Activated naive CD4-positive, alpha-beta T cell treated with anti-CD3 and anti-CD28 coated beads, Interleukin-2, amount 50 U/mL, for 16 hours (primary cell): ENCODE results near the gene TTC32.

ENCODE experiments used
- DNase-seq: peaks from one replicate; pipeline ENCODE4 v3.0.0-alpha.2; 2020

Gene TTC32

DNA sequence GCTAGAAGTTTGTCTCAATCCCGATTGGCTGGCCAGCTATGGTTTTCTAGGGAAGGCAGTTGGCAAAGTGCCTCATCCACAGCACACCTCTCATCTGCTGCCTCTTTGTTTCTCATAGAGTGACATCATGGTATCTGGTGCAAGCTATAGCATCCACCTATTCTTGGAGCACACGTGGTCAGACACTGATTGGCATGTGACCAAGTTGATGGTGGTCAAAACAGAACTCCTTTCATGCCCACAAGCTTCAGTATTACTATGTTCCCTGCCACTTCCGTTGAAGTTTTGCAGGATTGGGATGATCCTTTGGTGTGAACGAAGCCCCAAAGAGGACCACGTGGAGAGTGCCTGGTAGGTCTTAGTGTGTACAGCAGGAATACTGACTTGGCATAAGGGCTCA, 28.8 kb downstream of the TTC32 start:
- no peak for DNase-seq

DNA sequence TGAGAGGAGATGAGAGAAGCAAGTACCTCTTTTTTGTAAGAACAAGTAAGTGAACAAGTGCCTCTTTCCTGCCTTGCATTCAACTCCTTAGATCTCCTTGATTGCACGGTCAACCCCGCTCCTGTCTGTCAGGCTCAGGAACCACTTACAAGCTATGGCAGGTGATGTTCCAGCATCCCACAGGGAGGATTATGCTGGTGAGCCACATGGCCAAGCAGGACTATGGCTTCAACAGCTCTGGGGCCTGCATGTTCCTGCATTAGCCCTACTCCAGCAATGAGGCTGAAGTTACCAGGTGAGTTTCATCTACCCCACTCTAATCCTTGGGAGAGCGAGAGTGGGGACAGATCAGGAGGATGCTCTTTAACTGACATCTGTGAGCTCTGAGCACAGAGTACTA, 29.5 kb downstream of the TTC32 start:
- DNase-seq: no peak

DNA sequence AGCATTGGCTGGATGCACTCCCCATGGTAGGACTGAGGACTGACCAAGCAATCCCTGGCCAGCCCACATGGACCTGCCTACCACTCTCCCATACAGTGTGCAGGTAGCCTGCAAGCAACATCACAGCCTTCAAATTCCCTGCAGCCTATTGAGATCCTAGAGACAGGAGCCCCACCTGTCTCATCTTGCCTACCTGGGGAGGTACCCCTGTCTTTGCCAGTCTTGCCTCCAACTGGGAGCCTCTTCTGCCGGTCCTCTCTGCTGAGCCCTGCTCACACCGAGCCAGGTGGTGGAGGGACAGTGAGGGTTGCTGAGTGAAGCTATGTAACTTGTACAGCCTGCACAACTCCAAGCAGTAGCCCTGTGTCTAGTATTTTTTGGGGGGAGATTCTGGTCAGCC, 29.9 kb downstream of the TTC32 start:
- no peak for DNase-seq

DNA sequence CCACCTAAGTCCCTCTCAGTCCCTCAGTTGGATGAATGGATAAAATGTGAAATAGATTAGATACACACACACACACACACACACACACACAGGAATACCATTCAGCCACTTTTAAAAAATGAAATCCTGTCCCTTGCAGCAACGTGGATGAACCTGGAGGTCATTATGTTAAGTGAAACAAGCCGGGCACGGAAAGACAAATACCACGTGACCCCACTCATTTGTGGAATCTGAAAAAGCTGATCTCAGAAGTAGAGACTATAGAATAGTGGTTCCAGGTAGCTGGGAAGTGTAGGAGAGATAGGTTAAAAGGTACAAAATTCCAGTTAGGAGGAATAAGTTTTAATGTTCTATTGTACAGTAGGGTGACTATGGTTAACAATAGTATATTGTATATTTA, 31.0 kb downstream of the TTC32 start:
- DNase-seq: no peak

DNA sequence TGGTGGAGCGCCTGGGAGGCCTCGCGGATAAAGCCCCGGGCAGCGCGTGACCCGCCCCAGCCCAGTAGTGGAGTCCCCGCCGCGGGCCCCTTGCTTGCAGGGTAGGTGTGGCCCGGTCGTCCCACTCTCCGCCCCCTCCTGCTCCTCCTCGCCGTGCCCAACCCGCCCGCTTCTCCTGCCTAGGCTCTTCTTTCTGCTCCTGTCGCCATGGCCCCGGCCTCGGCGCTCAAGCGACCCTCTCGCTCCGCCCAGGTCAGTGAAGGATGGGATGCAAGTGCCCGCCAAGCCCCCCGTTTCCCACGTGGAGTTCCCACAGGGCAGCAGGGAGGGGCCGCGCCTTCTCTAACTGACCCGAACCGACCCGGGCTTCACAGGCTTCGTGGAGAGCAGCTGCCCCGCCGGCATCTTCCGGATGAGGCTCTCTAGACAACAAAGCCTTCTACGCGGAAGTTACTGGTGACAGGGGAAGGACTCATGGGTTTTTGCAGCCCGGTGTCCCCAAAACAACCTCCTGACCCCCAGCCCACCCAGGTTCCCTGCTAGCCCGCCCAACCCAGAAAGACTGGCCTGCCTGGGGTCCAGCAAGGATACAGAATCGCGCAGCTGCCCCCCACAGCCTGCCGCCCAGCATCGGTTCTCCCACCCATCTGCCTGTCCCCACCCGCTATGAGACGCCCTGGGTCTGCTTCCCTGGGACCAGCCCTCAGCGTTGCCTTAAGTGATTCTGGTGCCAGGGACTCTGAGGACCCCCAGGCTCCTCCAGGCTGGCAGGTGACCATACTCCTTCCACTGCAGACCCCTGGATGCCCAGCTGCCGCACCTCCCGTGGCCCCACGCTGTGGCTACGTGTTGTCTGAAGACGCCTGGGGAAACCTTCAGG, 32.8 kb downstream of the TTC32 start:
- peak; percentile 67 for DNase-seq

DNA sequence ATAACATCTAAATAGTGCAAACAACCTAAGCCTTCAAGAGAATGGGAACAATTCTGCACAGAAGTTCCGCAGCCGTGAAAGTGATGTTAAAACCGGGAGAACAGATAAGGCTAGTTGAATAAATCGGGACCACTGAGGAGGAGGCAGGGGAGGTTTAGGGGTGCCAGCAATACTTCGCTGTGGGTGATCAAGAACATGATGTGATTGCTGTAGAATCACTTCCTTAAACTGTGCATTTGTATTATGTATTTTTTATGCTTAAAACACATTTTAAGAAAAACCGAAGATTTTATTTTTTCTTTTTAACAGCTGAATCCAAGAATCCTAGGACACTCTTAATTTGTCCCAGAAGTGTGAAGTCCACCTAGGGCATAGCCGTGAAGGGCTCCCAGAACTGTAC, 33.6 kb downstream of the TTC32 start:
- DNase-seq: no peak

DNA sequence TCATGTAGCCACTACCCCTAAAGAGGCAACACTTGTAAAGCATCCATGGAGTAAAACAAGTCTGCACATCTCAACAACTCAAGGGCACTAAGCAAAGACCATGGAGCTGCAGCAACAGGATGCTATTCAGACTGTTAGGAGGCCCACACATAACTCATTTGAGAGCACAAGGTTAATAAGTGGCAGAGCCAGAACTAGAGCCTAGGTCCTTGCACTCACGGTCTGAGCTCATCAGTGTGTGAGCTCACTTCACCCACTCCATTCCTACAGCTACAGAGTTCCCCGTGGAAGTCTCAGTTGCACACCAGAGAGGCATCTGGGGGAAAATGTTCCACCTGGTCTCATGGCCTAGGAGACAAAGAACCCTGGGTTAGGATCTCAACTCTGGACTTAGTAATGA, 35.0 kb downstream of the TTC32 start:
- DNase-seq: no peak

DNA sequence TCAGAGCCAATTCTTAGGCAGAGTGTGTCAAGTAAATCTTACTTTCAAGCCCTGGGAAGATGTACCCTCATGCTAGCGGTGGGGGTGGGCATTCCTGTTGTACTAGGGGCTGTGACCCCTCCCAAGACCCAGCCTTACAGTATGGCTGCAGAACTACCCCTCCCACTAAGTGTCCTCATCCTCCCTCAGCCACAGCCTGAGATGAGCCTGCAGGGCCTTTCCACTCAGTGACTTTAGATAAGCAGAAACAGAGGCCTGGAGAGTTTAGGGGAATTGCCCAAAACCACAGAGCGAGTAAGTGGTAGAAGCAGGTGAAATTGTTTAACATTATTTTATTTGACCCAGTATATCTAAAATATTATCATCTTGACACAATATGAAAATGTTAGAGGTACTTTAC, 36.6 kb downstream of the TTC32 start:
- DNase-seq: no peak

DNA sequence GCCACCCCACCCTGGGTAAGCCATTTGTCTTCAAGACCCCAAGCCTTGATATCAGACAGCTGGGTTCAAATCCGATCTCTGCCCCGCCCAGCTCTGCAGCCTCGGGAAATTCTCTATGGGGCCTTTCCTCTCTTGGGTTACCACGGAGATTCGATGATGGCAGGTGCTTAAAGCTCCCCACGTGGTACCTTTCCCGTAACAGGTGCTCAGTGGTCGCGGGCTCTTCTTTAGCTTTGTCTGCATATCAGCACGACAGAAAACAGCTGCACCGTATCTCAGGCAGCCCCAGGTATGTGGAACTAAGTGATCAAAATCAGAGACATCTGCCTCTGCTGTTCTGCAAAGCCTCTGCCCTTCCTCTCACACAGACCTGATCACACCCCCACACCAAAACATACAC, 37.4 kb downstream of the TTC32 start:
- DNase-seq: no peak

DNA sequence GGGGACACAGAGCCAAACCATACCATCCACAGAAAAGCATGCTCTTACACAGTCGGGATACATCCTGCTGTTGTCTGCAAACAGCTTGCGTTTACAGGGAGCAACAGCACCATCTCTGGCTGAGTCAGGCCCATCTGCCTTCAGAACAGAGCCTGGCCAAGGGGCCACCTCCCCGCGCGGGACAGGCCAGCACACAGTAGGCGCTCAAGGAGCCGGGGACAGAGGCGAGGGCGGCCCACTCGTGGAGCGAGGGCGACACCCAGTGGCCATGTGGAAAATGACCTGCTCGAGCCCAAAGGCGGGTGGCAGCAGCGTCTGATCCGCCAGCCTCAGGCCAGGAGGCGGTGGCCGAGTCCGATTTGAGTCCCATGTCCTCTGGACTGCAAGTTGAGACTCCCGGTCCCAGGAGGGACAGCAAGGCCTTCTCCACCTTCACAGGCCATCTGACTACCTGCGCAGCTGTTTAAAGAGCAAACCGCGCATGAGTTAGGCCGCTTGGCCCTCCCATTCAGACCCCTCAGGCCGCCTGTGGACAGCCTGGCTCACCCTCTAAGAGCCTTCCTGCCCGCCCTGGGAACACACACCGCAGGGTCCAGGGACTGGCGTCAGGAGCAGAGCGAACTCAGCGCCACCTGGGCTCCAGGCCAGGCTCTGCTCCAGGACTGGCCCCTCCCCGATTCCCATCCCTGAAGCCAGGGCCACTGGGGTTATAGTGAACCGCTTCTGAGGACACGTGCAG, 38.3 kb downstream of the TTC32 start:
- DNase-seq: peak; percentile 64

DNA sequence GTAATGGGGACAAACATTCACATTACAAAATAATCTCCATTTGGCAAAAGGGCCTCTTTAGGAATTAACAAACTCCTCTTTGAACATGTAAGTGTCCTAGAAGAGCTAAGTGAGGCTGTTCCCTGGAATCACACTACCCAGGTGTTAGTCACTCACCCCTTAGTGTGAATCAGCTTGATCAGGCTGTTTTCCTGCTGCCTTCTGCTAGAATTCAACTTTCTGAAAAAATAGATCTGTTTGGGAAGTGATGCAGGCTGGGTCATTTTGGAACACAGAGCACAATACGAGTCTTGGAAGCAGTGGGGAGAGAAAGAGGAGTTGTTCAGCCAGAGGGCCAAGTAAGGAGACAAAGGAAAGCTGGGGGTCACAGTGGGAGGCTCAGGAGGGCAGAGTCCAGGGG, 40.0 kb downstream of the TTC32 start:
- no peak for DNase-seq

DNA sequence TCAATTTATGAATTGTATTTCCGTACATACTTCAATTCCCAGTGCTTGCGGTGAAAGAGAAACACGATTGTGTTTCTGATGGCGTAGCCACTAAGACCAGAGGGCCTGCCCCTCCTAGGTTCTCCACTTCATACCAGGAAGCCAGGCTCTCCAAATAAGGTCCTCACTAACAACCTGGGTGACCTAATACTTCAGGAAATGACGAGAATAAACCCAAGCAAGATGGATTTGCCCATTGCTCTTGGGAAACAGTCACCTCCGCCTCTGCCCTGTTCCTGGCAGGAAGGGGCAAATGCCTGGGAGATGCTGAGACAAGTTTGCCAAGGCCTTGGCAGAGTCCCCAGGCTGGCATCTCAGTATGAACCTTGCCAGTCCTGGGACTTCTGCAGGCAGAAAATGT, 41.8 kb downstream of the TTC32 start:
- no peak for DNase-seq

DNA sequence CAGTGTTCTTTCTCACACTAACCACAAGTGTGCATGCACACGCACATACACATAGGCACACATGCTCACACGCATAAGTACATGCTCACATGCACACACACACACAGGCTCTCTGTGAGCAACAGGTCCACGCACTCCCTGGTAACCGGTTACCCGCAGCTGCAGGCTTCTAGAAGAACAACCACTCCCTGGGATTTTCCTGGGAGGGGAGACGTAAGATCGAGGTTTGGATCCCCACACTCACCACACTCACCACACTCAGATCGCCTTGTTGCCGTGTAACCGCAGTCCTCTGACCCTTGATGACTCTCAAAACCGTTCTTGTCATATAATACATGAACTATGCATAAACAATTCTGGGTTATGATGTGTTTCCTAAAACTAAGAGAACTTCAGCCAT, 42.2 kb downstream of the TTC32 start:
- no peak for DNase-seq

DNA sequence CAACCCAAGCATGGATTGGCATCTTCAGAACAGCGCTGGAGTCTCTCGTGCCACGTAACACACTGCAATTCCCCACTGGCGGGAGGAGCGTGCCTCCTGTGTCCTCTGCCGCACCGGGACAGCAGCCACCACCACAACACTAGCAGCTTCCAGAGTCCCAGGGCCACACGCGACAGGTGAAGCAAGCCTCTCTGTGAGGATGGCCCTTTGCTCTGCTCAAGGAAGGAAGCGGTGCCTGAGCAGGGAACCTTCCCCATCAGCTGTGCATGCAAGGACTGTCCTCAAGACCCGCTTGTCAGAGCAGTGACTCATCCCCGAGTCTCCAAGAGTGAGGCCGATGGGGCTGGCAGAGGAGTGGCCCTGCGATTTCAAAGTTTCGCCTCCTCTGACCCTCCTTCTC, 44.0 kb downstream of the TTC32 start:
- DNase-seq: no peak

DNA sequence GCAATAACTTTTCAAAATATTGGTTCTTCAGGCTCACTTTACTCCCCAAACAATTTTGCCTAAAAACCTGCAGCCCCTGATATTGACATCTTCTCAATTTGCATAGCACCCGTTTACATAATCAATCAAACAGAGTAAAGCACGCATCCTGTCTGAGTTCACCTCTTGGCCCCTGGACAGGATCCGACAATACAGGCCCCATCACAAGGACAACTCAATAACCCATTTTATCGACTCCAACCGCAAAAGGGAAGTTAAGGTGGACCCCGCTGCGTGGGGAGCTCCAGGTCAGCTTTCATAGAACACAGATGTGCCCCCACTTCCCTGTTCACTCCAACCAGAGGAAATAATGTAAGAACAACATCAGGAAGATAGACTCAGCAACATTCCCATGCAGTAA, 44.7 kb downstream of the TTC32 start:
- DNase-seq: no peak

DNA sequence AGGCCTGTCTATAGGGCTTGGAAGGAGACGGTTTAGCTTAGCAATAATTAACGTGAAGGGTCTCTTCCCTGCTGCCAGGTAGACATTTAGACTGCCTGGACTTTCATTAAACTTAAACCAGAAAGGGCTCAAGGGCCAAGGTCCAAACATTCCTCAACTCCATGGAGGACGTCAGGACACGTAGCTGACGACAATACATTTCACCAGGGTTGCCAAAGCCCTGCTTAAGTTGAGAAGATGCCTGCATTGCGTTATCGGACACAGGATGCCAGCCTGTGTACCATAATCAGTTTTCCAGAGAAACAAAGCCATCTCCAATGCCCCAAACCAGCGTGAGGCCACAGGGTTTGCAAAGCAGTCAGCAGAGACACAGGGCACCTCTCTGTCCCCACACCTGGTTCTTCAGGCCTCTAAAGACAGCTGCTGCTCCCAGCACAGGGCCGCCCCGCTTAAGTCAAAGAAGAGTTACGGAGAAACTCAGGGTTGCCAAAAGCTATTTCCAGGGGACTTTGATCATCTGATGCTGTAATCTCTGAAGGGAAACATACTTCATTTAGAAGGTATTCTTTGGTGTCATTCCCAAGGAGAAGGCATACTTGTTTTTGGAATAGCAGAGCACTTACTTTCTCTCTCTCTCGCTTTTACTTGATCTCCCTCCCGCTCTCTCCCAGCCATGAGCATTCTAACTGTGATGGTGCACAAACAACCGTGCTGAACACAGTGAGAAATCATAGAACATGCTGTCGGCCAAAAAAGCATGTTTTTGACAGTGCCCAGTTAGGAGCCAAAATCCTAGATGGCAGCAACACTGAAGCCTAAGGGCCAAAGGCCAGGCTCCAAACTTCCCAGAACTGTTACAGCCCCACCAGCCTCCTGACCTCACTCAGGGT, 46.0 kb downstream of the TTC32 start:
- no peak for DNase-seq

DNA sequence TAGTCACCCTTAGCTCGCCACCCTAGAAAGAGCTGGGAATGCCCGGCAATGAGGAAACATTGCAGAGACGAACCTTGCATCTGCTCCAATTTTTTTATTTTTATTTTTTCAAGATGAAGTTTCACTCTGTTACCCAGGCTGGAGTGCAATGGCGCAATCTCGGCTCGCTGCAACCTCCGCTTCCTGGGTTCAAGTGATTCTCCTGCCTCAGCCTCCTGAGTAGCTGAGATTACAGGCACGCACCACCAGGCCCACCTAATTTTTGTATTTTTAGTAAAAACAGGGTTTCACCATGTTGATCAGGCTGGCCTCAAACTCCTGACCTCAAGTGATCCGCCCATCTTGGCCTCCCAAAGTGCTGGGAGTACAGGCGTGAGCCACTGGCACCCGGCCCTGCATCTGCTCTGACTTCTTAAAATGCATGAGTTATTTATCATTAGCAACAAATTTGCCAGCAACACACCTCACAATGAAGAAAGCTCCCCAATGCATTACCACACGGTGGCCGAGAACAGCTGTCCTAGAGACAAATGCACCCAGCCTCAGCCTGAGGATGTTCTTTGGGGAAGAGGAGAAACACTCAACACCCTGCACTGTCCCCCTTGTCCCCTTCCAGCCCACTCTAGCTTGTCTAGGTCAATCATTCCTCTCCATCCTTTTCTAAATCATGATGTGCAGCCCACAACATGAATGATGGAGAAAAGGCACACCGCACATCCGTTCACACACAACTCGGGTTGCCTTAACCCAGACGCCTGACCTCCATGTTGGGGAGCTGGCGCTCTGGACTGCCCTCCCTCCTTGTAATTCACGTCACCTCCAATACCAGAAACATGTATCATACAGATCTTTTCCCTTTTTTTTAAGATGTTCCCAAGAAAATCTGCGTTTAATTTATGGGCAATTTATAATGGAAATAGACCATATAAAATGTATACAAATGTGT, 46.9 kb downstream of the TTC32 start:
- DNase-seq: no peak

DNA sequence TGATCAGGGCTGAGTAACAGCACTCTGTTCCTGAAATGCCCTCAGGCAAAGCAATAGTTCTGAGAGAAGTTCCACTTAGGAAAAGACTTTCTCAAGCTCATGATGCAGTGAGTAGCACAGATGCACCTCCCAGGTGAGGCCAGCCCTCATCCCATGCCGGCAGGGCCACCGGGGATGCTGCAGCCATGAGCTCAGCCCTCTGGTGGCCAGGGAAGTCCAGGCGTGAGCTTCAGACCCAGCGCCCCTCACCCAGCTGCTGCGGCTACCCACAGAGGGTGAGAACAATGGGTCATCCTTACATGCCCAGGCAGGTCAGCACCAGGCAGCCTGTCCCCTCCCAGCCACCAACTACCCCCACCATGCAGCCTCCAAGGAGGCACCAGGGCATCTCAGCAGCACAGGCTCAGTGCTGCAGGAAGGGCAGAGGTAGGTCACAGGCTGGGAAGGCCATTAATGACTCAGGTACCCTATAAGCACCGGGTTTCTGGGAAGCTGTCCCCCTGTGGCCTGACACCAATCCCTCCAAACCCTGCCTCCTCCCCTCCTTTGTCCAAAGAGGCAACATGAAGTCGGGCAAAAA, 50.6 kb downstream of the TTC32 start:
- no peak for DNase-seq

DNA sequence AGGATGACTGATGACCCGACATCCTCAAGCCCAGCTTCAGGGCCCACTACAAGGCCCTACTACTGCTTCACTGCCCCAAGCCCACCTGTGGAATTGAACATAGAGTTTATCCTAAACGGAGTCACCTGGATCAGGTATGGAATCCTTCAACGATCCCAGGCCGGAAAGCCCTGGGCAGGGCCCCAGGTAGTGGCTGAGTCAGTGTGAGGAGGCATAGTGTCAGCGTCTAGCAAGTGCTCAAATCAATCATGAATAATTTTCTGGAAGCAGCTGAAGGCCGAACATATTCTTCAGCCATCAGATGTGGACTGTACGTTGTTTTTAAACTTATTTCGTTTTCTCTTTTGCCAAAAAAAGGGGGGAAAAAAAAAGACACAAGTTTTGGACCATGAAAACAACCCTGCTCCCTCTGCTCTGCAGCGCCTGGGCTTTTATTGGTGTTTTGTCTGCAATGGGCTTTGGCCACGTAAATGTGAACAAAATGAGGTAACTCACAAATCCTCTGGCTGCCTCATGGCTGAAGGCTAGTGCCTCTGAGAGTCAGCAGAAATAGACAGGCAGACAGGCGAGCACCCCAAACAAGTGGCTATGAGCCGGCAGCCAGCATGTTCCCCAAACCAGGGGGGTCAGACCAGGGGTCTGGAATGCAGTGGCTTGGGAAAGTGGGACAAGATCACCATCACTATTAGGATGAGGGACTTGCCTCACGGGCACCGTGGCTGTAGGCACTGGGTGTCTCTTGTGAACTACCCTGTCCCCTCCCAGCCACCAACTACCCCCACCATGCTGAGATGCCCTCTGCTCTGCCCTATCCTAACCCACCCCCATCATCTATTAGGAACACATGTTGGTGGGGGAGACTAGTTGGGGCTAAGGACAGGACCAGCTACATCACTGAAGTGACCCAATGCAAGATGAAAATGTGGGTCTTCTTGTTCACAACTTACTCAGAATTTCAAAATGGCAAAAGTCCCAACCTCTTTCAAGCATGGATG, 51.4 kb downstream of the TTC32 start:
- DNase-seq: no peak

DNA sequence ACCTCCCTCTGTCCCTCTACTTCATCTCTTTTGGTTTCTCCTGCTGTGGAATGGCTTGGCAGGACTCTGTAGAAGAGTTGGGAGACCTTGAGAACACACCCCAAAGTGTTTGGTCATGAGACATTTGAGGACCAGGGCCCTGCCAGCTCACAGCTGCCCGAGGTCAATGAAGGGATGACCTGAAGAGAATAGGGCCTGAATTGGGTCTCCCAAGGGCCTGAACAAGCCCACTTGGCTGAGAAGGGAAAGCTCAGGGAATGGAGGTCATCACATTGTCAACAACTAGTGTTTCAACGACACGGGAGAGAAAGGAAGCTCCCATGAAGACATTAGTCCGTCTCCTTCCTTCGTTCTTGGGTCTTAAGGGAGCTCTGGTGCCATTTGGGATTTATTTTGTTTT, 52.8 kb downstream of the TTC32 start:
- no peak for DNase-seq
